WI38 (cell line): ENCODE results near the gene ACAN.

Source experiments
- H3K4me3 ChIP-seq: 2 replicates; pipeline ENCODE4 v1.5.1; 2011; ENCODE audit warnings: low read depth, mild to moderate bottlenecking, control low read depth, low read length
- TF ChIP-seq, protein P1 (sequence below): IDR thresholded peaks from 2 replicates; pipeline ENCODE4 v1.5.1; 2012; ENCODE audit warnings: low read depth, mild to moderate bottlenecking, control low read depth, low read length

Gene ACAN

GRCh38 chr15:88905576-88905975 lies 102.3 kb downstream of the ACAN start:
- TF ChIP-seq, protein P1, sequence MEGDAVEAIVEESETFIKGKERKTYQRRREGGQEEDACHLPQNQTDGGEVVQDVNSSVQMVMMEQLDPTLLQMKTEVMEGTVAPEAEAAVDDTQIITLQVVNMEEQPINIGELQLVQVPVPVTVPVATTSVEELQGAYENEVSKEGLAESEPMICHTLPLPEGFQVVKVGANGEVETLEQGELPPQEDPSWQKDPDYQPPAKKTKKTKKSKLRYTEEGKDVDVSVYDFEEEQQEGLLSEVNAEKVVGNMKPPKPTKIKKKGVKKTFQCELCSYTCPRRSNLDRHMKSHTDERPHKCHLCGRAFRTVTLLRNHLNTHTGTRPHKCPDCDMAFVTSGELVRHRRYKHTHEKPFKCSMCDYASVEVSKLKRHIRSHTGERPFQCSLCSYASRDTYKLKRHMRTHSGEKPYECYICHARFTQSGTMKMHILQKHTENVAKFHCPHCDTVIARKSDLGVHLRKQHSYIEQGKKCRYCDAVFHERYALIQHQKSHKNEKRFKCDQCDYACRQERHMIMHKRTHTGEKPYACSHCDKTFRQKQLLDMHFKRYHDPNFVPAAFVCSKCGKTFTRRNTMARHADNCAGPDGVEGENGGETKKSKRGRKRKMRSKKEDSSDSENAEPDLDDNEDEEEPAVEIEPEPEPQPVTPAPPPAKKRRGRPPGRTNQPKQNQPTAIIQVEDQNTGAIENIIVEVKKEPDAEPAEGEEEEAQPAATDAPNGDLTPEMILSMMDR, result no peak
- H3K4me3 ChIP-seq, result no peak overlapping the region

DNA sequence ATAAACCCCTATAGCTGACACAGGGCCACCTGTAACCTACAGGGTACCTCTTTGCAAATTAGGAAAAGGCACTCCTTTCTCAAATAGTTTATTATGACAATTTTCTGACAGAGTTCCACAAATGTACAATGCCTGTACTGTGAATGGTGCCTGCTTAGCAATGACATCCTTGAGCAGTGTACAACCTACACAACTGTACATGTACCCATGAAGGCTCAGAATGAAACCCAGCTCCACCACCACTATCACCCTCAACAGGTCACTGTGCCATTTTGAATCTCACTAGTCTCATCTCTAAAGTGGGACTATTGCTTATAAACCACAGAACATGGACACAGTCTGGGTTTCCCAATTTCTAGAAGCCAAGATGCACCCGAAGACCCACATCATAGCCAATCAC lies 102.9 kb downstream of the ACAN start:
- H3K4me3 ChIP-seq, result no peak overlapping the region
- TF ChIP-seq, protein P1, result no peak

GRCh38 chr15:88906551-88906950 lies 103.3 kb downstream of the ACAN start:
- no peak overlapping the region for H3K4me3 ChIP-seq
- TF ChIP-seq, protein P1, result no peak

- H3K4me3 ChIP-seq, result no peak overlapping the region
- TF ChIP-seq, protein P1, result no peak
Observed at GRCh38 chr15:88907111-88907510, 103.9 kb downstream of the ACAN start.

GRCh38 chr15:88908123-88908522 lies 104.9 kb downstream of the ACAN start:
- no peak overlapping the region for H3K4me3 ChIP-seq
- TF ChIP-seq, protein P1, result no peak

GRCh38 chr15:88908697-88909621 lies 105.7 kb downstream of the ACAN start:
- TF ChIP-seq, protein P1, result no peak
- peak overlapping the region; percentile 32; the same call in 1 of the 2 replicates for H3K4me3 ChIP-seq
